Duodenal mucosa (tissue), 2 donors: ENCODE data around the gene ZDHHC19.
"Not testable (repeated sequence)": the region's sequence is repeated elsewhere in the genome, so short reads cannot be mapped to it uniquely, and the experiment has no call there.

Experiments used
- H3K27ac ChIP-seq: one replicate; pipeline ENCODE4 v1.7.0; 2013; ENCODE audit warnings: low read depth, low read length
- H3K27me3 ChIP-seq, 2 donors: one replicate each; pipeline ENCODE4 v1.7.0; 2013; ENCODE audit warnings: low read length in 2 of 2, control low read depth in 1 of 2; ENCODE audit not compliant: insufficient read depth in 2 of 2, control insufficient read depth in 1 of 2
- H3K36me3 ChIP-seq, 2 donors: one replicate each; pipeline ENCODE4 v1.7.0; 2013; ENCODE audit warnings: low read length in 2 of 2, control low read depth in 1 of 2; ENCODE audit not compliant: insufficient read depth in 2 of 2, control insufficient read depth in 1 of 2
- H3K4me1 ChIP-seq, 2 donors: one replicate each; pipeline ENCODE4 v1.7.0; 2013; ENCODE audit warnings: low read length in 2 of 2, control low read depth in 1 of 2; ENCODE audit not compliant: insufficient read depth in 2 of 2, control insufficient read depth in 1 of 2
- H3K4me3 ChIP-seq, 2 donors: one replicate each; pipeline ENCODE4 v1.7.0; 2013; ENCODE audit warnings: low read length in 2 of 2, low read depth in 1 of 2
- H3K9ac ChIP-seq, 2 donors: one replicate each; pipeline ENCODE4 v1.7.0; 2013; ENCODE audit warnings: low read length in 2 of 2, low read depth in 1 of 2
- H3K9me3 ChIP-seq, 2 donors: one replicate each; pipeline ENCODE4 v1.7.0; 2013; ENCODE audit warnings: low read length in 2 of 2, control low read depth in 1 of 2; ENCODE audit not compliant: control insufficient read depth in 1 of 2

Gene ZDHHC19

DNA sequence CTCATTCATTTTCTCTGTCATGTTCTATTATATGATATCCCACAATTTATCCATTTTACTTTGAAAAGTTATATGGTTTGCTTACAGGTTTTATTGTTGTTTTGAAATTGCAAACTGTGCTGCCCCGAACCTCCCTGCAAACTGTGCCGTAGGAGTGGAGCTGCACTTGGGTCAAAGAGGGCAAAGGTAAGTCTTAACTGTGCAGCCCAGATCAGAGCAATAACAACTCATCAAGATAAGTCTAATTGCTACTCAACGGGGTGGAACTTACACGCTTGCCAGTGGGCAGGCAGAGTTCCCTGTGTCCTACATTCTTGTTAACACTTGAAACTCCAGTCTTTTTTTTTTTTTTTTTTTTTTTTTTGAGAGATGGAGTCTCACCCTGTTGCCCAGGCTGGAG is 33.2 kb downstream of the ZDHHC19 start:
- peak overlapping the region; percentile 36 to 51 for H3K9ac ChIP-seq
- H3K36me3 ChIP-seq, result no peaks in the 10 kb centered on the region
- H3K9me3 ChIP-seq, result no peaks in the 10 kb centered on the region
- H3K27me3 ChIP-seq, result no peaks in the 10 kb centered on the region
- H3K27ac ChIP-seq, result peak overlapping the region; percentile 57
- H3K4me3 ChIP-seq, result peak overlapping the region; percentile 8 to 28
- H3K4me1 ChIP-seq, result peaks cover 29 to 30% of the 10 kb centered on the region in 2 donors

DNA sequence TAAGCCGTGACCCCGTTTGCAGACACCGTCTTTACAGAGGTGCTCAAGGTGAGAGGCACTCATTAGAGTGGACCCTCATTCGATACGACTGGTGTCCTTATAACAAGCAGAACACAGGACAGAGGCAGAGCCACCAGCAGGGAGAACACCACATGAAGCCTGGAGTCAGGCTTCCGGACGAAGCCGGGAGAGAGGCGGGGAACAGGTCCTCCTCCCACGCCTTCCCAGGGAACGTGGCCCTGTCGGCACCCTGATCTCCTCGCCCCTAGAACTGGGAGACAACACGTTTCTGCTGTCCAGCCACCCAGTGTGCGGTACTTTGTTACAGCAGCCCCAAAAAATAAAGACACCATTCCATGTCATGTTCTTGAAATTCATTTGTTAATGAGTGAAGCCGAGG is 33.6 kb downstream of the ZDHHC19 start:
- peaks cover 29 to 30% of the 10 kb centered on the region in 2 donors for H3K4me1 ChIP-seq
- H3K9ac ChIP-seq, result peak overlapping the region; percentile 36 to 51
- H3K4me3 ChIP-seq, result peak overlapping the region; percentile 8 to 28
- H3K9me3 ChIP-seq, result no peaks in the 10 kb centered on the region
- H3K36me3 ChIP-seq, result no peaks in the 10 kb centered on the region
- peak overlapping the region; percentile 57 for H3K27ac ChIP-seq
- no peaks in the 10 kb centered on the region for H3K27me3 ChIP-seq

DNA sequence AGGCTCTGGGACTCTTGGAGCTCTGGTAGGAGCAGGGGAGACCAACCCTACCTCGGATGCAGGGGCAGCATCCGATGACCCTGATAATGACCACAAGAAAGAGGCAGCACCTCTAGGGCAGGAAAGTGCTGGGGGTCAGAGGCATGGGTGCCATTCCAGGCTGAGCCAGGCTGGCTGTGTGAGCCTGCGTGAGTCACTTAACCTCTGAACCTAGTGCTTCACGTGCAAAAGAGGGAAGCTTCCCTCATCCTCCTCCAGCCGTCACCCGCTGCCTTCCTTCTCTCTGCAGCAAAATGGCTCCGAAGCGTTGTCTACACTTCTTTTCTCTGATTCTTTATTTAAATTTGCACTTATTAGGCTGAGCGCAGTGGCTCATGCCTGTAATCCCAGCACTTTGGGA is 35.5 kb downstream of the ZDHHC19 start:
- Histone ChIP-seq H3K36me3 (no peaks in the 10 kb centered on the region), H3K27me3 (no peaks in the 10 kb centered on the region), H3K4me1 (peaks cover 25 to 29% of the 10 kb centered on the region in 2 donors), H3K9me3 (no peaks in the 10 kb centered on the region), H3K4me3 (no peak overlapping the region), H3K27ac (no peak overlapping the region), H3K9ac (no peak overlapping the region)

- no peaks in the 10 kb centered on the region for H3K9me3 ChIP-seq
- no peak overlapping the region for H3K4me3 ChIP-seq
- H3K9ac ChIP-seq, result no peak overlapping the region
- H3K27me3 ChIP-seq, result no peaks in the 10 kb centered on the region
- no peak overlapping the region for H3K27ac ChIP-seq
- peaks cover 23 to 27% of the 10 kb centered on the region in 2 donors for H3K4me1 ChIP-seq
- no peaks in the 10 kb centered on the region for H3K36me3 ChIP-seq
Measured at GRCh38 chr3:196175116-196175625, 36.0 kb downstream of the ZDHHC19 start.

GRCh38 chr3:196174652-196175051 is 36.5 kb downstream of the ZDHHC19 start:
- Histone ChIP-seq H3K9me3 (no peaks in the 10 kb centered on the region), H3K27ac (no peak overlapping the region), H3K4me1 (peaks cover 23 to 26% of the 10 kb centered on the region in 2 donors), H3K27me3 (no peaks in the 10 kb centered on the region), H3K4me3 (no peak overlapping the region), H3K9ac (no peak overlapping the region), H3K36me3 (no peaks in the 10 kb centered on the region)

DNA sequence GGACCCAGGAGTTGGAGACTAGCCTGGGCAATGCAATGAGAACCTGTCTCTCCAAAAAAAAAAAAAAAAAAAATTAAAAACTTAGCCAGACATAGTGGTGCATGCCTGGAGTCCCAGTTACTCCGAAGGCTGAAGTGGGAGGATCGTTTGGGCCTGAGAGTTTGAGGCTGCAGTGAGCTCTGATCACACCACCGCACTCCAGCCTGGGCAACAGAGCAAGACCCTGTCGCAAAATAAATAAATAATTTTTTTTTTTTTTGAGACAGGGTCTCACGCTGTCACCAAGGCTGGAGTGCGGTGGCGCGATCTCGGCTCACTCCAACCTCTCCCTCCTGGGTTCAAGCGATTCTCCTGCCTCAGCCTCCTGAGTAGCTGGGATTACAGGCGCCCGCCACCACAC is 40.9 kb downstream of the ZDHHC19 start:
- H3K27me3 ChIP-seq, H3K9me3 ChIP-seq, H3K27ac ChIP-seq, H3K4me3 ChIP-seq, H3K36me3 ChIP-seq, H3K9ac ChIP-seq: not testable (repeated sequence)
- H3K4me1 ChIP-seq, result peaks cover 13 to 22% of the 10 kb centered on the region in 2 donors

DNA sequence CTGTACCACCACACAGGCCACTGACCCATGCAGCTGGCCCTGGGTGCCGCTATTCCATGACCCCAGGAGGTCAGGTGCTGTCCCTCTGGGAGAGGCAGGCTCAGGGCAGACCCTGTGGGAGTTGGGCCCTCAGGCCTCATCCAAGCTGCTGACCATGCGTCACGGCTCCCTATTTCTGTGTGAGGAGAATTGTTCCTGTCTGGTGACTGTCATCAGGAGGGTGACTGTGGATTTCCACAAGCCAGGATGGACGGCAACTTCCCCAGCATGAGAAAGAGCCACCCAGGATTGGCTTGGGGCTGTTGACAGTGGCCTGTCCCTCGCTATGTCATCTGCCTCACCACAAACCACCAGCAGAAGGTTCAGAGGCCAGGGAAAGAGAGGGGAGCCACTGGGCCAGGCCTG is 41.4 kb downstream of the ZDHHC19 start:
- H3K27ac ChIP-seq, result peak overlapping the region; percentile 13
- H3K36me3 ChIP-seq, result no peaks in the 10 kb centered on the region
- H3K9ac ChIP-seq, result no peak overlapping the region

DNA sequence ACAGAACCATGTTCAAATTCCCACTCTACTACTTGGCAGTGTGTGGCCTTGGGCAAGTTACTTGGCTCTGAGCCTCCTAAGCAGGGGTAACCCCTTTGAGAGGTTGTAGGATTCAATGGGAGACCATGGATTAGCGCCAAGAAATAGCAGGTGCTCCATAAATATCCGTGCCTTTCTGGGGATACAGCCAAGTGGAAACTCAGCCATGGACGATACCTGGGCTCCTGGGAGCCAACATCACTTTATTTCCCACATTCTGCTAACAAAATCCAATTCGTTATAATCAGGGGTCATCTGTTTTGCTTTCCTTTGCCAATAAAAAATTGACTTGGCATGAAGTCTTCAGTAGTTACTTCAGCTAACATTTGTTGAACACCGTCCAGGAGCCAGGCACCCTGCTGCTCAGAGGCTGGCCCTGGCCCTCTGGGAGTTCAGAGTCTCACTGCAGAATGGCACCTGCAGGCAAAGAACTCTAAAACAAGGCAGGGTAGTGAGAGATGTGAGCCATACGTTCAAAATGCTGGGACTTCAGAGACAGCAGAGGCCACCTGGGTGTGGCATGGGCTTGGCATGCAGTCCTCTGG is 42.3 kb downstream of the ZDHHC19 start:
- H3K9ac ChIP-seq, result peak overlapping the region in 1 of 2 donors; percentile 18
- H3K4me3 ChIP-seq, result no peak overlapping the region
- no peaks in the 10 kb centered on the region for H3K36me3 ChIP-seq
- H3K9me3 ChIP-seq, result no peaks in the 10 kb centered on the region
- H3K27ac ChIP-seq, result no peak overlapping the region
- no peaks in the 10 kb centered on the region for H3K27me3 ChIP-seq
- peaks cover 21 to 36% of the 10 kb centered on the region in 2 donors for H3K4me1 ChIP-seq

More for the DNA sequence above, 41.4 kb downstream of the ZDHHC19 start:
- peaks cover 14 to 27% of the 10 kb centered on the region in 2 donors for H3K4me1 ChIP-seq
- H3K27me3 ChIP-seq, result no peaks in the 10 kb centered on the region
- H3K4me3 ChIP-seq, result no peak overlapping the region
- no peaks in the 10 kb centered on the region for H3K9me3 ChIP-seq

DNA sequence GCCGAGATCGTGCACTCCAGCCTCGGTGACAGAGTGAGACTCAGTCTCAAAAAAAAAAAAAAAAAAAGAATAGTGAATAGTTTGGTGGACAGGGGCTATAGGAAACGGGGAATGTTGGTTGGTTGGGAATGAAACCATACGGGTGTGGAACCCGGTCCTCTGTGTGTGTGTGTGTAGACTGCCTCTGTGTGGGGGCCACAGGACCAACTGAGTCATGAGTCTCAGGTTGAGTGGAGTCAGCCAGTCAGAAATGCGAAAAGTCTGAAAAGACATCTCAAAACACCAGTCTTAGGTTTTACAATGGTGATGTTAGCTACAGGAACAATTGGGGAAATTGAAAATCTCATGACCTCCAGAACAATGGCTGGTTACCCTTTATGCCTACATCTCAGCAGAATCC is 44.5 kb downstream of the ZDHHC19 start:
- H3K27me3 ChIP-seq, result no peaks in the 10 kb centered on the region
- H3K36me3 ChIP-seq, result no peaks in the 10 kb centered on the region
- peaks cover 29 to 42% of the 10 kb centered on the region in 2 donors for H3K4me1 ChIP-seq
- H3K9me3 ChIP-seq, result no peaks in the 10 kb centered on the region
- no peak overlapping the region for H3K4me3 ChIP-seq
- H3K9ac ChIP-seq, result no peak overlapping the region
- no peak overlapping the region for H3K27ac ChIP-seq

DNA sequence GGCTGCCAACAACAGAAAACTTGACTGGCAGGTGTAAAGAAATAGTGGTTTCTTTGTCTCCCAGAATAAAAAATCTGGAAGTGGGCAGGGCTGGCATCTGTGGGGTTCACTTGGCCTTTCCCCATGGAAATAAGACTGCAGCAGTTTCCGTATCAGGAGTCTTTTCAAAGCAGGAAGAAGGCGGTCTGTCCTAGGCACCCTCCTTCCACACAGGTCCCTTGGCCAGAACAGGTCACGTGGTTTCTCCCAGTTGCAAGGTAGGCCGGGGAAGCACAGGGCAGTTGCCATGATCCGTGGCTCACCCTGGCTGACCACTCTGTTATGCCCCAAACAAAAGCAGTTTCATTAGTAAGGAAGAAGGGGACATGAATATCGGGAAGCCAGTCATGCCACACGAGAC is 45.4 kb downstream of the ZDHHC19 start:
- H3K9ac ChIP-seq, result peak overlapping the region in 1 of 2 donors; percentile 43

More for the DNA sequence above, 45.4 kb downstream of the ZDHHC19 start:
- Histone ChIP-seq H3K9me3 (no peaks in the 10 kb centered on the region), H3K27ac (no peak overlapping the region), H3K27me3 (no peaks in the 10 kb centered on the region), H3K4me1 (peaks cover 29 to 42% of the 10 kb centered on the region in 2 donors), H3K36me3 (no peaks in the 10 kb centered on the region), H3K4me3 (no peak overlapping the region)
